RWPE1 (cell line): Measurements from ENCODE around the gene PELI2.

Source experiments
- CTCF ChIA-PET: fragments of 350-600 bp; sonication (Branson Sonifier 250); formaldehyde crosslinking; extraction: SDS; loops from one replicate; lab custom pipeline; 2021; lab: Yijun Ruan, JAX
- POLR2A ChIA-PET: fragments of 400-600 bp; formaldehyde crosslinking; extraction: SDS; loops from one replicate; lab custom pipeline; 2020; ENCODE audit warnings: antibody characterized with exemption; ENCODE audit not compliant: low non-redundant PET; lab: Yijun Ruan, JAX
- DNase-seq: peaks from one replicate; pipeline ENCODE4 v3.0.0; 2012; ENCODE audit warnings: low spot score
- H3K27ac ChIP-seq: fragments of 450-650 bp; 2 replicates; pipeline ENCODE4 v1.5.1; 2017
- CTCF ChIP-seq: fragments of 450-650 bp; conservative IDR thresholded peaks from 2 replicates; pipeline ENCODE4 v1.5.1; 2017; ENCODE audit warnings: low read depth, mild to moderate bottlenecking

Gene PELI2

GRCh38 chr14:56087671-56088471 lies 30.3 kb upstream of the PELI2 start:
- ChIA-PET CTCF (interaction anchor here (0.6 kb wide), 1 partner anchor 470 kb away, joined by 4 read pairs; no protein-coding TSS in a partner anchor), POLR2A (no interaction called here)
- DNase-seq, result no peak
- no peak overlapping the region for H3K27ac ChIP-seq
- no peak for TF ChIP-seq CTCF

DNA sequence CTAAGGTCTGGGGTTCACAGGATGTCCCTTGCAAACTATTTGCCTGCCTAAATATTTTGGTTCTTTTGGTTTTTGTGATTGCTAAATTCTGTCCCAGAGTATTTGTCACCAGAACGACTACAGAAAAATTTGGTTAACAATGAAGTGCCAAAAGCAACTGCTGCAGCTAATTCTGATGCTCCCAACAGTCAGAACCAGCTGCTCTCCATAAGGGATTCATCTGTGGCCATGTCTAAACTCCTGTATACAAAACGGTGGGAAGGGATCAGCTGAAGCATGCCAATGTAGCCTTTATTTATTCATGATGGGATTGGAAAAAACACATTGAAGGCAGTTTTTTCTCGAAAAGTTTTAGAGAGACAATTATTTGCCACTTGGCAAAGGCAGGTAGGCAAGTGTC lies 29.3 kb upstream of the PELI2 start:
- POLR2A ChIA-PET, result no interaction called here

GRCh38 chr14:56092763-56093162 lies 25.4 kb upstream of the PELI2 start:
- H3K27ac ChIP-seq, result no peak overlapping the region
- no peak for TF ChIP-seq CTCF
- POLR2A ChIA-PET, result no interaction called here
- DNase-seq, result no peak
- CTCF ChIA-PET, result no interaction called here

More for the DNA sequence above, 29.3 kb upstream of the PELI2 start:
- TF ChIP-seq CTCF, result no peak
- CTCF ChIA-PET, result interaction anchor here (0.6 kb wide), 1 partner anchor 471 kb away, joined by 4 read pairs; no protein-coding TSS in a partner anchor
- DNase-seq, result no peak
- H3K27ac ChIP-seq, result no peak overlapping the region

GRCh38 chr14:56094076-56094475 lies 24.1 kb upstream of the PELI2 start:
- no peak for TF ChIP-seq CTCF
- no peak for DNase-seq
- no peak overlapping the region for H3K27ac ChIP-seq
- ChIA-PET CTCF (no interaction called here), POLR2A (no interaction called here)

DNA sequence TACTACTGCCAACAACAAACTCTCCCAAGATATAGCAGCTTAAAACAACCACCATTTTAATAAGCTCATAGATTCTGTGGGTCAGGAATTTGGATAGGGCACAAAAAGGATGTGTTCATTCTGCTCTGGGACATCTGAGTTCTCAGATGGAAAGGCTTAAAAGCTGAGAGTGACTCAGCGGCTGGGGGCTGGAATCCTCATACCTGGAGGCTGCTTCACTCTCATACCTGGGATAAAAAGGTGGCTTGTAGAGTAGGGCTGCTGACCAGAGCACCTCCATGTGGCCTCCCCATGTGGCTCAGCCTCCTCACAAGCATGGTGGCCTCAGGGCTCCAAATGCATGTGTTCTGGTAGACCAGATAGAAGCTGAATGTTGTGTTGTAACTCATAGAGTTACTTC lies 20.2 kb upstream of the PELI2 start:
- ChIA-PET POLR2A (no interaction called here), CTCF (no interaction called here)
- H3K27ac ChIP-seq, result no peak overlapping the region
- no peak for TF ChIP-seq CTCF
- DNase-seq, result no peak

- CTCF ChIA-PET, result no interaction called here
- POLR2A ChIA-PET, result no interaction called here
These were observed 19.0 kb upstream of the PELI2 start for GRCh38 chr14:56099081-56099797.

More at GRCh38 chr14:56099081-56099797, 19.0 kb upstream of the PELI2 start:
- TF ChIP-seq CTCF, result no peak
- H3K27ac ChIP-seq, result no peak overlapping the region
- DNase-seq, result no peak
